SIG-M5 treated with dmso at 0.1 percent for 504 hours (cell line): ENCODE data around the gene RHEB.

Experiments used
- DNase-seq: peaks from one replicate; lab custom pipeline; 2025; ENCODE audit not compliant: unreplicated experiment; lab: John Stamatoyannopoulos, UW

The RHEB gene

DNA sequence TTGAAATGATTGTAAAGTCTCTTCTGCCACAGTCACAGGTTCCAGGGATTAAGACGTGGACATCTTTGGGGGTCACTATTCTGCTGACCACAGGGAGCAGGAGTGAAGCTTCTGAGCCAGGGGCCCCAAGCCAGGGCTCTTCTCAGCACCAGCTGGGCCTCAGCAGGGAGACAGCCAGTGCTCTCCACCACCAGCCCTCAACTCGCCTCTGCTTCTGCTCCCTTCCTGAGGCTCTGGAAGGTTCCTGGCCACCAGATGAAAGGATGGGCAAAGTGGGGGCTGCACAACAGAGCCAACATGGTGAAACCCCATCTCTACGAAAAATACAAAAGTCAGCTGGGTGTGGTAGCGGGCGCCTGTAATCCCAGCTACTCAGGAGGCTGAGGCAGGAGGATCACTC is 68.5 kb downstream of the RHEB start:
- DNase-seq, result no peak

DNA sequence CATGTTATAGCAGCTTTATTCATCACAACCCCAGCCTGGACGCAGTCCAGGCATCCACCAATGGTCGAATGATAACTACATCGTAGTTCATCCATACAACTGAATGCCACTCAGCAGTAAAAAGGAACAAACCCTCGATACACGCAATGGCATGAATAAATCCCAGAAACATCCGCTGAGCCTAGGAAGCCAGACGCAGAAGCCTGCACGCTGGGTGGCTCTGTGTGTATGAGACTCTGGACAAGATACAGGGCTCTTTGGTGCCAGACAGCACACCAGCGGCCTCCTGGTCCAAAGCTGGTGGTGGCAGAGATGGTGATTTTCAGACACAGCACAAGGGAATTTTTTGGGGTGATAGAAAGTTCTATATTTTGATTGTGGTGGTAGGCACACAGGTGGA is 69.7 kb downstream of the RHEB start:
- DNase-seq, result no peak

DNA sequence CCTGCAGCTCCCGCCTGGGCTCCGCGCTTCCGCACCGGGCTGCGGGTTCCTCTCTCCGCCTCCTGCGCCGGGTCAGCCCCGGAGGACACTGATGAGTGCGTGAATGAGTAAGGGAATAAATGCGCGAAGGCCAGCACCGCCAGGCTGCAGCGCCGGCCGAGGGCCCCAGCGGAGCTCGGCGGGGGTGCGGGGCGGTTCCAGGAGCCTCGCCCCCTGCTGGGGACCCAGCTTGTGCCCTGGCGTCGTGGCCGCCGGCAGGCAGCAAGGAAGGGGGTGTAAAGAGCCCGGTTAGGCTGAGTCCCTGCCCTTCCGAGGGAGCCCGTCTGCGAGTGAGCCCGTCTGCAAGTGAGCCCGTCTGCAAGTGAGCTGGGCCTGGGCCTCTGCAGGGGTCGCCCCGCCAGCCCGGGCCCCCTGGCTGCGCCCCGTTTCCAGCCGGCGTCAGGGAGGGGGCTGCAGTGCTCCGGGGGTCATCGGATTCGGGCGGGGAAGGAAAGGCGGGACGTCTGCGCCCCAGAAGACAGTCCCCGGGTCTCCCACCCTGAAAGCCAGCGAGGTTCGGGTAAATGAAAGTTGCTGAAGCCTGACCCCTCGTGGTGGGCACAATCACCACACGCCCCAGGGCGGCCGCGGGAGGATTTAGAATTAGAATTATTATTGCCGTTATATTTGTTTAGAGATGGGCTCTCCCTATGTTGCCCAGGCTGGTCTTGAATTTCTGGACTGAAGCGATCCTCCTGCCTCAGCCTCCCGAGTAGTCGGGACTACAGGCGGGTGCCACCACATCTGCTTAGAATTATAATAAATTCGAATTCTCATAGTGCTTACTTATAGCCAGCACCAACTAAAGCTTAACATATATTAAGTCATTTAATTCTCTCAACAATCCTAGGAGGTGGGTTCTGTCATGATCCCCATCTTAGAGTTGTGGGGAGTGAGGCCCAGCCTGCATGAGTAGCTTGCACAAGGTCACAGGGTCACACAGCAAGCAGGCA is 71.1 kb downstream of the RHEB start:
- peak; percentile 65 for DNase-seq

GRCh38 chr7:151447901-151448260 is 71.8 kb downstream of the RHEB start:
- DNase-seq, result no peak

DNA sequence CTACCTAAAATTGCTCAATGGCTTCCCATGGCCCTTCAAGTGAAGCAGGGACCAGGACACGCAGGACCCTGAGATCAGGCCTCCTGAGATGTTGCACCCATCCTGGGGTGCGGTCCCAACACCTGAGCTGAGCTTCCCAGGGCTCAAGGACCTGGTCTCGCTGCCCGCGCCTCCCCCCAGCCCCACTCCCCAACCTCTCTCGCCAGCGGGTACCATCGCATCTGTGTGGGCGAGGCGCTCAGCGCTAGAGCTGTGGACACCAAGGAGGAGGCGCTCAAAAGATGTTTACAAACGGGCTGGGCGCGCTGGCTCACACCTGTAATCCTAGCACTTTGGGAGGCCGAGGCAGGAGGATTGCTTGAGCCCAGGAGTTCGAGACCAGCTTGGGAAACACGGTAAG is 72.4 kb downstream of the RHEB start:
- DNase-seq, result no peak

- no peak for DNase-seq
Observed at GRCh38 chr7:151446412-151446811, 73.3 kb downstream of the RHEB start.

- DNase-seq, result no peak
Observed at GRCh38 chr7:151444632-151445031, 75.1 kb downstream of the RHEB start.

GRCh38 chr7:151442776-151443496 is 76.8 kb downstream of the RHEB start:
- DNase-seq, result no peak

GRCh38 chr7:151440799-151441445 is 78.8 kb downstream of the RHEB start:
- DNase-seq, result no peak

DNA sequence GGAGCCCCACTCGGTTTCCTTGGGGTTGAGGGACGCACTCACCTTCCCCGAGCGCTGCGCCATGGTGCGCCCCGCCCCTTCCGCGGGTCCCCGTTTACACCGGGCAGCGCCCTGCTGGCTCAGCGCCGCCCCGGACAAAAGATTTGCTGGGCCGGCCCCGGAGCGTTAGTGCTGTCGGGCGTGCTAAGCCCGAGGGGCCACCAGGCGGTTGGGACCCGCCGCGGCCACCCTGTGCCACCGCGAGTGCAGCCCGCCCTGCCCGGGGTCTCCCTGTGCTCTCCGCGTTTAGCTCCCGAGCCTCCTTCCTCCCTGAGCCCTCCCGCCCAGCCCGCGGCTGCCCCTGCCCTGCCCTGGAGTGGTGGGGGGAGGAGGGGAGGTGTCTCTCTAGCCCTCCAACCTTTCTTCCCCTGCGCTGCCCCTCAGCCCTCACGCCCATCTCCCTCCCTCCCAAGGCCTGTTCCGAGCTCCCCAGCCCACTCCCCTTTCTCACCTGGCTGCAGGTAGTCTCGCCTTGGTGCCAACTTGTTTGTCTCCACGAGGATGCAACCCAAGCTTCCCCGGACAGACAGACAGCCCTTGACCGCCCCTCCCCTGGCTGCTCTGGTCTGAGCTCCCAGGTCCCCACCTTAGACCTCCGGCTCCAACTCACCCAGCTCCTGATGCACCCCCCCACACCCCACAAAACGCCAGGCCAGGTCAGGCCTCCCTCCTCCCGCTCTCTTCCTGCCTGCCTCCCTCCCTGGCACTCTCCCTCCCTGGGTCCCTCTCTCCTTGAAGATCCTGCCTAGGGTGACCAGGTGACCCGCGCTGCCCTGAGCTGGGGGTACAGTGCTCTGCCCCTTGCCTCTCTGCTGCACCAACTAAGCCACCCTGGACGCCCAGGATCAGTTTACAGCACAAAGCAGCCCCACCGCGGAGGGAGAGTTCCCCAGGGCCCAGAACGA is 79.6 kb downstream of the RHEB start, which contains the start of gene CRYGN:
Gene CRYGN, minus strand, starts transcription at position 287 of the 944 bp plus-strand sequence. Its CDS starts 224 bp downstream, at position 63.
- DNase-seq, result no peak

- DNase-seq, result no peak
Observed at GRCh38 chr7:151438864-151439601, 80.7 kb downstream of the RHEB start.

DNA sequence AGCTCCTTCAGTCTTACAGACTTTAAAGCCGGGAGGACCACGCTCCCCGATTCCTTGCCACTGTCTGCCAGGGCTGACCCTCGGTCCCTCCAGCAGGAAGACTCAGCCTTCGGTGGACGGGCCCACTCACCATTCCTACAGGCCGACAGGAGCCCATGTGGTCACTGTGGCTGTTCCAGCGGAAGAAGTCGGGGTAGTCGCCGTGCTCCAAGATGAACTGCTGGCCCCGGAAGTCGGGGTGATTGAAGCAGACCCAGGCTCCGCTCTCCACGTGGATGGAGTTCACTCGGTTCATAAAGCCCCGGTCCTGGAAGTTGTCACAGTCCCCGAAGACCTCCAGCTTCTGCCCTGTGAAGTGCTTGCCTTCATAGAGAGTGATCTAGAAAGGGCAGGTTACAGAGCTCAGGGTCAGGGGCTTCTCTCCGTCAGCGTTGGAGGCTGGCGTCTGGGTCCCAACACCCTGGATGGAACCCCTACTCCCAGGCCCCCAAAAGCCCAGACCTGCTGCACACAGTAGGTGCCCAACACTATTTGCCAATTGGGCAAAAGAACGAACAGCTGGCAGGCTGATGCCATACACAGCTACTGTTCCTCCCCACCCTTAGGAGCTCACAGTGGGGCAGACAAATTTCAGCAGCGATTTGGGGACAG is 81.7 kb downstream of the RHEB start:
- DNase-seq, result no peak

DNA sequence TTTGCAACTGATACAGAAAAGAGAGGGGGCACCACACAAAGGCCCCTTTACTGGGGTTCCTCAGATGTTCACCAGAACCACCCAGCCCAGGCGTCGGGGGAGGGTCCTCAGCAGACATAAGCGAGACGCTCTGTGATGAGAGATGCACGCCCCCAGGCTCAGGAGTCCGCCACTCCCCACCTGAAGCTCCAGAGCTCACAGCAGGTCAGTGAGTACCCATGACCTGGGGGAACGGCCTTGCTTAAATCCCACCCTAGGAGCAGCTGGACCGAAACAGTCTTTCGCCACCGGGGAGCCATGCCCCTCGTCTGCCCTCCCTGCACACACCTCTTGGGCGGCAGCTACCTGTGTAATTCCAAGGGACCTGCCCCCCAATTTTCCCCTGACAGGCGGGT is 82.5 kb downstream of the RHEB start:
- no peak for DNase-seq

- DNase-seq, result no peak
Observed at GRCh38 chr7:151436446-151437158, 83.1 kb downstream of the RHEB start.

DNA sequence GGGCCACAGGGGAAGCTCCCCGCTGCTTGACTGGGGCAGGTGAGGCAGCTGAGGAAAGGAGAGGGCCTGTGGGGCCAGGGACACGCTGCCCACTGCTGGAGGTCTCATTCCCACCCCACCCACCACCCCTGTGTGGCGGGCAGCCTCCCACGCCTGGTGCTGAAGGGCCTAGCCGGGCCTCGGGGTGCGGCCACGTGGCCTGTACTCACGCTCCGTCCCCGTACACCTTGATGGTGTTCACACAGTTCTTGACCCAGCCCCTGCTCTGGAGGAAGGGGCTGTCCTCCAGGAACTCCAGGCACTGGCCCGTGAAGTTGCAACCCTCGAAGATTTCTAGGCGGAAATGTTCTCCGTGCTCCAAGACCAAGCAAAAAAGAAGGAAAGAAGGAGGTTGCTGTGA is 83.7 kb downstream of the RHEB start:
- no peak for DNase-seq

GRCh38 chr7:151435103-151435916 is 84.4 kb downstream of the RHEB start:
- no peak for DNase-seq

GRCh38 chr7:151434549-151434948 is 85.1 kb downstream of the RHEB start:
- DNase-seq, result no peak
